EH (cell line): ENCODE measurements around the gene BUD13.

Experiments used
- DNase-seq: peaks from one replicate; pipeline ENCODE4 v3.0.0-alpha.2; 2015; ENCODE audit warnings: low read depth

The BUD13 gene

GRCh38 chr11:116716621-116717020, 56.2 kb downstream of the BUD13 start:
- no peak for DNase-seq

GRCh38 chr11:116715383-116715782, 57.4 kb downstream of the BUD13 start:
- DNase-seq: no peak

- DNase-seq: no peak
Observed at GRCh38 chr11:116714902-116715301, 57.9 kb downstream of the BUD13 start.

- no peak for DNase-seq
Observed at GRCh38 chr11:116712428-116712827, 60.4 kb downstream of the BUD13 start.

- no peak for DNase-seq
Observed at GRCh38 chr11:116710762-116711161, 62.0 kb downstream of the BUD13 start.

GRCh38 chr11:116710001-116710674, 62.6 kb downstream of the BUD13 start:
- DNase-seq: no peak

- DNase-seq: no peak
Observed at GRCh38 chr11:116707746-116708145, 65.0 kb downstream of the BUD13 start.

- no peak for DNase-seq
Observed at GRCh38 chr11:116707161-116707629, 65.6 kb downstream of the BUD13 start.

GRCh38 chr11:116703421-116703820, 69.4 kb downstream of the BUD13 start:
- peak; percentile 6 for DNase-seq

GRCh38 chr11:116702772-116703385, 69.9 kb downstream of the BUD13 start:
- DNase-seq: no peak

GRCh38 chr11:116701876-116702275, 70.9 kb downstream of the BUD13 start:
- no peak for DNase-seq

GRCh38 chr11:116701297-116701801, 71.4 kb downstream of the BUD13 start:
- DNase-seq: no peak

GRCh38 chr11:116700586-116701220, 72.1 kb downstream of the BUD13 start:
- no peak for DNase-seq
